ENCODE results near the gene NFIA.

Gene NFIA

GRCh38 chr1:61223140-61223539, 140.8 kb downstream of the NFIA start:
- Histone ChIP-seq H3K27ac (ENCODE audit: low read depth, low read length, severe bottlenecking) (no peak overlapping the region), H3K9me3 (ENCODE audit: control insufficient read depth, low read length) (no peaks in the 10 kb centered on the region), H3K4me1 (ENCODE audit: control insufficient read depth, insufficient read depth, low read length, poor library complexity, severe bottlenecking) (no peaks in the 10 kb centered on the region), H3K36me3 (ENCODE audit: control insufficient read depth, insufficient read depth, low read length) (no peaks in the 10 kb centered on the region), H3K4me3 (ENCODE audit: extremely low read depth, insufficient read depth, low read length, poor library complexity, severe bottlenecking) (no peak overlapping the region)

DNA sequence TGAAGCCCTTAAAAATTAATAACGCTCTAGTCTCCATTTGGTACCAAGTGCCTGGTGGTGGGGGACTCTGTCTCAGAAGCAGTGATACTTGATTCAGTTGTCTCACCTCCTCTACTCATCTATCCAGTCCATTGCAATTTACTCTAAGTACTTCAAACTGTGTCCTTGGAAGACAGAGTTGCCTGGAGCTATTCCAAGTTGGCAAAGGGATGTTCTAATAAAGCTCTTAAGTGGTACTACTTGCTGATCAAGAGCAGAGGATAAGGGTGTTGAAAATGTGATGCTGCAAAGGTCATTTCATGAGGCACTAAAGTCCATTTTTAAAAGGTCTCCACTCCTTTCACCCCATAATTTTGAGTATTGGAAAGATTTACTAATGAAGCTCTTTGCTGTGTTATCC, 142.2 kb downstream of the NFIA start:
- H3K27ac ChIP-seq (ENCODE audit: low read depth, low read length, severe bottlenecking): no peak overlapping the region
- H3K4me3 ChIP-seq (ENCODE audit: extremely low read depth, insufficient read depth, low read length, poor library complexity, severe bottlenecking): no peak overlapping the region
- WGBS, 2 experiments (ENCODE audit: insufficient coverage in 2 of 2): 80 to 100% methylated on average over 1 of the region's 1 CpG
- H3K36me3 ChIP-seq (ENCODE audit: control insufficient read depth, insufficient read depth, low read length): no peaks in the 10 kb centered on the region
- no peaks in the 10 kb centered on the region for H3K9me3 ChIP-seq (ENCODE audit: control insufficient read depth, low read length)
- H3K4me1 ChIP-seq (ENCODE audit: control insufficient read depth, insufficient read depth, low read length, poor library complexity, severe bottlenecking): no peaks in the 10 kb centered on the region

DNA sequence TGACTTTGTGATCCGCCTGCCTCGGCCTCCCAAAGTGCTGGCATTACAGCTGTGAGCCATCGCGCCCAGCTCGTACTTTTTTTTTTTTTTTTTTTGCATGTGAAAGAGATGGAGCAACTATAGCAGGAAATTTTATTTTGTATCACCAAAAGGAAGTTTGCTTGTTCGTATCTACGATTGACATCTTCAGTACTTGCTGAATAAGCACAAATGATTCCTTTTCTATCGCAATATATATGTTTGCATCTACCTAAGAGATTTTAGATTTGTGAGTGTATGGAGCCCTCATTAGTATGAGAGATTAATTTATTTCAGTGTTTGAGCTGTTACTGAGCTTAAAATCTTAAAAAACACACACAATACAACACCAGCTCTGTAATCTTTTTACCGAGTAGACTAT, 143.1 kb downstream of the NFIA start:
- Histone ChIP-seq H3K27ac (ENCODE audit: low read depth, low read length, severe bottlenecking) (no peak overlapping the region), H3K9me3 (ENCODE audit: control insufficient read depth, low read length) (no peaks in the 10 kb centered on the region), H3K4me1 (ENCODE audit: control insufficient read depth, insufficient read depth, low read length, poor library complexity, severe bottlenecking) (no peaks in the 10 kb centered on the region), H3K36me3 (ENCODE audit: control insufficient read depth, insufficient read depth, low read length) (no peaks in the 10 kb centered on the region), H3K4me3 (ENCODE audit: extremely low read depth, insufficient read depth, low read length, poor library complexity, severe bottlenecking) (no peak overlapping the region)
- 90% methylated on average over 2 of the region's 9 CpGs; no CpG with 5 or more reads in 1 of the 2 experiments for WGBS, 2 experiments (ENCODE audit: insufficient coverage in 2 of 2)

- no peaks in the 10 kb centered on the region for H3K36me3 ChIP-seq (ENCODE audit: control insufficient read depth, insufficient read depth, low read length)
- no peaks in the 10 kb centered on the region for H3K9me3 ChIP-seq (ENCODE audit: control insufficient read depth, low read length)
- H3K27ac ChIP-seq (ENCODE audit: low read depth, low read length, severe bottlenecking): no peak overlapping the region
- WGBS, 2 experiments (ENCODE audit: insufficient coverage in 2 of 2): 92 to 93% methylated on average over 9 to 11 of the region's 12 CpGs
- no peak overlapping the region for H3K4me3 ChIP-seq (ENCODE audit: extremely low read depth, insufficient read depth, low read length, poor library complexity, severe bottlenecking)
- H3K4me1 ChIP-seq (ENCODE audit: control insufficient read depth, insufficient read depth, low read length, poor library complexity, severe bottlenecking): no peaks in the 10 kb centered on the region
These were observed 144.6 kb downstream of the NFIA start for GRCh38 chr1:61226791-61227567.

GRCh38 chr1:61227857-61228550, 145.6 kb downstream of the NFIA start:
- no peak overlapping the region for H3K4me3 ChIP-seq (ENCODE audit: extremely low read depth, insufficient read depth, low read length, poor library complexity, severe bottlenecking)
- no peak overlapping the region for H3K27ac ChIP-seq (ENCODE audit: low read depth, low read length, severe bottlenecking)
- no peaks in the 10 kb centered on the region for H3K36me3 ChIP-seq (ENCODE audit: control insufficient read depth, insufficient read depth, low read length)
- WGBS, 2 experiments (ENCODE audit: insufficient coverage in 2 of 2): 80 to 89% methylated on average over 1 to 2 of the region's 4 CpGs
- no peaks in the 10 kb centered on the region for H3K4me1 ChIP-seq (ENCODE audit: control insufficient read depth, insufficient read depth, low read length, poor library complexity, severe bottlenecking)
- no peaks in the 10 kb centered on the region for H3K9me3 ChIP-seq (ENCODE audit: control insufficient read depth, low read length)

DNA sequence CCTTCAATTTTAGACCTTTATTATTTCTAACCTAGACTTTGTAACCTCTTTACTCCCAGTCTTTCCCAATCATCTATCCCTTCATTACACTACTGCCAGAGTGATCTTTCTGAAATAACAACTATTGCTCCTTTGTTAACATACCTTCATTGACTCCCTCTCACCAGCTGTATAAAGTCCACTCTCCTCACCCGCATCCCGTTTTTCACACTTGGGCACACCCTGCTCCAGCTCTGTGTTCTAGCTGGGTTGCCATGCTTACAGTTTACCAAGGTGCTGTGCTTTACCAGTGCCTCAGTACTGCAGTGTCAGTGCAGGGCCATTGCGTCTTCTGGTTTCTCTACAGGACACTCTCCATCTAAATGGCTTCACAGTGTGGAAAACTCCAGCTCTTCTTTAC, 148.2 kb downstream of the NFIA start:
- Histone ChIP-seq H3K4me3 (ENCODE audit: extremely low read depth, insufficient read depth, low read length, poor library complexity, severe bottlenecking) (no peak overlapping the region), H3K27ac (ENCODE audit: low read depth, low read length, severe bottlenecking) (no peak overlapping the region), H3K9me3 (ENCODE audit: control insufficient read depth, low read length) (no peaks in the 10 kb centered on the region), H3K36me3 (ENCODE audit: control insufficient read depth, insufficient read depth, low read length) (no peaks in the 10 kb centered on the region), H3K4me1 (ENCODE audit: control insufficient read depth, insufficient read depth, low read length, poor library complexity, severe bottlenecking) (no peaks in the 10 kb centered on the region)
- 91 to 94% methylated on average over 3 of the region's 3 CpGs for WGBS, 2 experiments (ENCODE audit: insufficient coverage in 2 of 2)

DNA sequence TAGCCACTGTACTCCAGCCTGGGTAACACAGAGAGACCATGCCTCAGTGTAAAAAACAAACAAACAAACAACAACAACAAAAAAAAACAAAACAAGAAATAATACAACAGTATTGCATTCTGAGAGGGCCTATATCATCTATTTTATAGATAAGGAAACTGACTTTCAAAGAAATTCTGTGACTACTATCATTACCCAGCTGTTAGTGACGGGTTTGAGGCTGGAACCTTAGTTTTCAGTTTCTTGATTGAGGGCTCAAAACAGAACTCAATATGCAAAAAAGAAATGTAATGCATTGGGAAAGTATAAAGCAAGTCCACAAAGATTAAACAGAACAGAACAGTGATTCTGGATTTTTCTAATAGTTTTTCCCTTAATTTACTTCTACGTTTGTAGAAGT, 149.4 kb downstream of the NFIA start:
- no CpG with 5 or more reads among the region's 2 CpGs for WGBS, 2 experiments (ENCODE audit: insufficient coverage in 2 of 2)
- Histone ChIP-seq H3K9me3 (ENCODE audit: control insufficient read depth, low read length) (no peaks in the 10 kb centered on the region), H3K27ac (ENCODE audit: low read depth, low read length, severe bottlenecking) (no peak overlapping the region), H3K36me3 (ENCODE audit: control insufficient read depth, insufficient read depth, low read length) (no peaks in the 10 kb centered on the region), H3K4me1 (ENCODE audit: control insufficient read depth, insufficient read depth, low read length, poor library complexity, severe bottlenecking) (no peaks in the 10 kb centered on the region), H3K4me3 (ENCODE audit: extremely low read depth, insufficient read depth, low read length, poor library complexity, severe bottlenecking) (no peak overlapping the region)

DNA sequence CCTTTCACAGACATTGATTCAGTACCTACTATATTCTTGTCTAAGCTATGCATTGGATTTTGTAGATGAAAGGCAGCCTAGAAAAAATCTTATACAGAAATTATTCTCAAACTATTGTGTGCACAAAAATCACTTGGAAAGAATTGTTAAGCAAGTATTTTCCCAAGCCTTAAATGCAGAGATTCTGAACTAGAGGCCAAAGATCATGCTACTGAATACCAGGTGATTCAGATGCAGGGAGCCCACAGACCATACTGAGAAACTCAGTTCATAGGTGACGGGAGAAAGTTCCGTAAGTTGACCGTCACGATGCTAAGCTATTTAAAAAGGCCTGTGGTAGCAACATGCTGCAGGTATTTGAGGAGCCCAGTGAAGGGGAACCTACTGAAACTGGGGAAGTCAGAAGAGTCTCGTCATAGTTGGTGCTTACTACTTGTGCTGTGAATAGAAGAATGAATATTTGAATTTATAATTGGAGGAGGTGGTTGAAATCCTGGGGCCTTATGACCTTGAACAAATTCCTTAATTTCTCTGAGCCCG, 150.8 kb downstream of the NFIA start:
- Histone ChIP-seq H3K9me3 (ENCODE audit: control insufficient read depth, low read length) (no peaks in the 10 kb centered on the region), H3K27ac (ENCODE audit: low read depth, low read length, severe bottlenecking) (no peak overlapping the region), H3K36me3 (ENCODE audit: control insufficient read depth, insufficient read depth, low read length) (no peaks in the 10 kb centered on the region), H3K4me1 (ENCODE audit: control insufficient read depth, insufficient read depth, low read length, poor library complexity, severe bottlenecking) (no peaks in the 10 kb centered on the region), H3K4me3 (ENCODE audit: extremely low read depth, insufficient read depth, low read length, poor library complexity, severe bottlenecking) (no peak overlapping the region)
- WGBS, 2 experiments (ENCODE audit: insufficient coverage in 2 of 2): 89 to 94% methylated on average over 5 to 6 of the region's 6 CpGs

- H3K4me3 ChIP-seq (ENCODE audit: extremely low read depth, insufficient read depth, low read length, poor library complexity, severe bottlenecking): no peak overlapping the region
- H3K36me3 ChIP-seq (ENCODE audit: control insufficient read depth, insufficient read depth, low read length): no peaks in the 10 kb centered on the region
- no peaks in the 10 kb centered on the region for H3K9me3 ChIP-seq (ENCODE audit: control insufficient read depth, low read length)
- 80 to 88% methylated on average over 2 of the region's 3 CpGs for WGBS, 2 experiments (ENCODE audit: insufficient coverage in 2 of 2)
- no peaks in the 10 kb centered on the region for H3K4me1 ChIP-seq (ENCODE audit: control insufficient read depth, insufficient read depth, low read length, poor library complexity, severe bottlenecking)
- no peak overlapping the region for H3K27ac ChIP-seq (ENCODE audit: low read depth, low read length, severe bottlenecking)
These were observed 152.2 kb downstream of the NFIA start for GRCh38 chr1:61234587-61234919.

GRCh38 chr1:61237147-61237546, 154.8 kb downstream of the NFIA start:
- no CpG with 5 or more reads among the region's 1 CpG for WGBS, 2 experiments (ENCODE audit: insufficient coverage in 2 of 2)
- no peaks in the 10 kb centered on the region for H3K36me3 ChIP-seq (ENCODE audit: control insufficient read depth, insufficient read depth, low read length)
- H3K4me1 ChIP-seq (ENCODE audit: control insufficient read depth, insufficient read depth, low read length, poor library complexity, severe bottlenecking): no peaks in the 10 kb centered on the region
- H3K4me3 ChIP-seq (ENCODE audit: extremely low read depth, insufficient read depth, low read length, poor library complexity, severe bottlenecking): no peak overlapping the region
- no peaks in the 10 kb centered on the region for H3K9me3 ChIP-seq (ENCODE audit: control insufficient read depth, low read length)
- H3K27ac ChIP-seq (ENCODE audit: low read depth, low read length, severe bottlenecking): no peak overlapping the region

Measured in mesodermal cell (in vitro differentiated cells).